Sigmoid colon (tissue), 7 donors: ENCODE measurements around the gene RAPGEF2. TPM values are rescaled to one million over a fixed set of nuclear protein-coding genes. Genes with fewer than 3 reads are reported as not detected.
A peak's percentile ranks its signal among the peaks of the same experiment; 100 is the strongest.

Source experiments
- DNase-seq: peaks from one replicate; pipeline ENCODE4 v3.0.0-alpha.2; 2019
- H3K27ac ChIP-seq, 4 donors: fragments of 200-600 bp; sonication (generic); one replicate each; pipeline ENCODE4 v1.5.1; 2016 to 2019; ENCODE audit warnings: mild to moderate bottlenecking in 1 of 4
- H3K27me3 ChIP-seq, 3 donors: fragments of 200-600 bp; sonication (generic); one replicate each; pipeline ENCODE4 v1.5.1; 2019; ENCODE audit warnings: mild to moderate bottlenecking in 1 of 3
- H3K36me3 ChIP-seq, 4 donors: fragments of 200-600 bp; sonication (generic); one replicate each; pipeline ENCODE4 v1.5.1; 2016 to 2019
- H3K4me1 ChIP-seq, 4 donors: fragments of 200-600 bp; sonication (generic); one replicate each; pipeline ENCODE4 v1.5.1; 2017 to 2019
- H3K4me3 ChIP-seq, 4 donors: fragments of 200-600 bp; sonication (generic); one replicate each; pipeline ENCODE4 v1.5.1; 2017 to 2019; ENCODE audit warnings: mild to moderate bottlenecking in 2 of 4, moderate library complexity in 1 of 4
- H3K9me3 ChIP-seq, 4 donors: fragments of 200-600 bp in 3 of 4; sonication (generic) in 3 of 4; one replicate each; pipeline versions ENCODE4 v1.5.1 to v1.6.1; 2013 to 2019
- EP300 ChIP-seq, 4 donors: sonication (generic); formaldehyde crosslinking; IDR thresholded peaks; one replicate each; pipeline ENCODE4 v1.6.1; 2017; ENCODE audit warnings: antibody characterized with exemption in 4 of 4
- POLR2A ChIP-seq, 2 donors: fragments of 450-650 bp; IDR thresholded peaks; one replicate each; pipeline ENCODE4 v1.6.1; 2016; ENCODE audit warnings: antibody characterized with exemption in 2 of 2, mild to moderate bottlenecking in 2 of 2, moderate library complexity in 2 of 2
- POLR2AphosphoS5 ChIP-seq, 4 donors: sonication (generic); formaldehyde crosslinking; IDR thresholded peaks; one replicate each; pipeline ENCODE4 v1.6.1; 2017; ENCODE audit warnings: antibody characterized with exemption in 4 of 4
- WGBS, 2 donors: extraction: QIAGEN DNeasy Blood & Tissue Kit; methylation state at CpG; one replicate each; pipeline ENCODE4 v1.1.7; 2013; 5-methylcytosine and 5-hydroxymethylcytosine counted together
- intact Hi-C: fragments of 100-400 bp; cut with DNase I; formaldehyde crosslinking; loops from one replicate; pipeline ENCODE4 v1.15.1; 2023
- polyA plus RNA-seq, 3 donors: library from polyadenylated mRNA; stranded (reverse); fragments of 200-250 nt; gene quantifications; one replicate each; pipeline ENCODE4 v1.2.3, GENCODE V29; 2013
- total RNA-seq, 4 donors: library from RNA; depleted of rRNA; stranded (reverse); fragments of >200 nt; gene quantifications; one replicate each; pipeline ENCODE4 v1.1.0, GENCODE V29; 2016
- TF ChIP-seq, protein P1 (sequence below), 4 experiments: fragments of 450-650 bp in 3 of 4; fragments of 200-600 bp in 1 of 4; IDR thresholded peaks; one replicate each; pipeline ENCODE4 v1.5.1; 2016 to 2019; ENCODE audit warnings: antibody characterized with exemption in 4 of 4, mild to moderate bottlenecking in 3 of 4, moderate library complexity in 2 of 4
- donor health status: healthy with polysubstance abuse.
- donor health status: Bipolar disorder and iron deficiency.
- donor health status: healthy.

The RAPGEF2 gene
- total and polyA plus RNA-seq, 7 donors, result 7.8 to 63.1 (median 34.2) TPM

DNA sequence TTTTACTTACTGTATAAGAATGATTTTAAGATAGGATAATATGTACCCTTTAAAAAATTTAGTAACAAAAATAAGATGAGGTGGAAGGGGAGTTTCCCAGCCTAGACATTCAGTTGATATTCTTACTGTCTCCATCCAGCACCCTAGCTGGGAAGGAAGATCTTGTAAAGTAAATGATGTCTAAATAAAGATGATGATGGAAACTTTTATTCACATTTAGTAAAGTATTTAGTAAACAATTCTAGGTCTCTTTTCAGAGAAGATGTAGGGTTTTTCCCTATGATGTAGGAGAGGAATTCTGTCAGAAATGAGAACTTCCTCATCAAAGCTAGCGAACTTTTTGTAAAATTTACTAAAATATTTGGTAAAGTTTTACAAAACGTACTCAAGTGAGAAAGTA, 136.8 kb downstream of the RAPGEF2 start:
- no peak for DNase-seq
- H3K4me1 ChIP-seq, result peaks cover 0 to 45% (median 15%) of the 10 kb centered on the region in 4 donors
- 78 to 90% methylated on average over 2 of the region's 2 CpGs for WGBS, 2 donors
- H3K27me3 ChIP-seq, result no peaks in the 10 kb centered on the region
- peak overlapping the region in 3 of 4 donors; percentile 29 to 46 (median 43) for H3K27ac ChIP-seq
- H3K9me3 ChIP-seq, result no peaks in the 10 kb centered on the region
- intact Hi-C loops, result no loop called here
- TF ChIP-seq, protein P1, sequence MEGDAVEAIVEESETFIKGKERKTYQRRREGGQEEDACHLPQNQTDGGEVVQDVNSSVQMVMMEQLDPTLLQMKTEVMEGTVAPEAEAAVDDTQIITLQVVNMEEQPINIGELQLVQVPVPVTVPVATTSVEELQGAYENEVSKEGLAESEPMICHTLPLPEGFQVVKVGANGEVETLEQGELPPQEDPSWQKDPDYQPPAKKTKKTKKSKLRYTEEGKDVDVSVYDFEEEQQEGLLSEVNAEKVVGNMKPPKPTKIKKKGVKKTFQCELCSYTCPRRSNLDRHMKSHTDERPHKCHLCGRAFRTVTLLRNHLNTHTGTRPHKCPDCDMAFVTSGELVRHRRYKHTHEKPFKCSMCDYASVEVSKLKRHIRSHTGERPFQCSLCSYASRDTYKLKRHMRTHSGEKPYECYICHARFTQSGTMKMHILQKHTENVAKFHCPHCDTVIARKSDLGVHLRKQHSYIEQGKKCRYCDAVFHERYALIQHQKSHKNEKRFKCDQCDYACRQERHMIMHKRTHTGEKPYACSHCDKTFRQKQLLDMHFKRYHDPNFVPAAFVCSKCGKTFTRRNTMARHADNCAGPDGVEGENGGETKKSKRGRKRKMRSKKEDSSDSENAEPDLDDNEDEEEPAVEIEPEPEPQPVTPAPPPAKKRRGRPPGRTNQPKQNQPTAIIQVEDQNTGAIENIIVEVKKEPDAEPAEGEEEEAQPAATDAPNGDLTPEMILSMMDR (IDR thresholded peaks at IDR 0.05), result no peak
- TF ChIP-seq EP300 (IDR thresholded peaks at IDR 0.05) (no peak), POLR2A (IDR thresholded peaks at IDR 0.05) (no peak), POLR2AphosphoS5 (IDR thresholded peaks at IDR 0.05) (no peak)
- H3K36me3 ChIP-seq, result no peaks in the 10 kb centered on the region
- no peak overlapping the region for H3K4me3 ChIP-seq

DNA sequence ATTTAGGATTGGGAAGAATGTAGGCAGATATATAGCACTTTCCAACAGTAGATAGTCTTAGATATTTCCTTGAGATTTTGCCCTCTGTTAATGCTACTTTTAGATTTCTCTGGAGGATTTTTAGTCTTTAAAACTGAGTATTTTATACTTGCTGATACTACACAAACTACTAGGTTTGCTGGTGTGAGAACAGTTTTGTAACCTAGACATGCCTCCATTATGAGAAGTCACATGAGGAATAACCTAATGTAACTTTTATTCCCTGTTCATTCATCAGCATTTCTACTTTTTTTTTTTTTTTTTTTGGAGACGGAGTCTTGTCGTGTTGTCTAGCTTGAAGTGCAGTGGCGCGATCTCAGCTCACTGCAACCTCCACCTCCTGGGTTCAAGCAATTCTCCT, 137.2 kb downstream of the RAPGEF2 start:
- H3K27me3 ChIP-seq, result no peaks in the 10 kb centered on the region
- peak; percentile 27 for DNase-seq
- no peak overlapping the region for H3K4me3 ChIP-seq
- TF ChIP-seq, protein P1 (IDR thresholded peaks at IDR 0.05), result no peak
- TF ChIP-seq POLR2A (IDR thresholded peaks at IDR 0.05) (no peak), POLR2AphosphoS5 (IDR thresholded peaks at IDR 0.05) (no peak), EP300 (IDR thresholded peaks at IDR 0.05) (no peak)
- no peaks in the 10 kb centered on the region for H3K36me3 ChIP-seq
- peak overlapping the region in 3 of 4 donors; percentile 29 to 46 (median 43) for H3K27ac ChIP-seq
- H3K9me3 ChIP-seq, result no peaks in the 10 kb centered on the region
- intact Hi-C loops, result no loop called here
- 88 to 95% methylated on average over 4 of the region's 4 CpGs for WGBS, 2 donors
- peaks cover 0 to 45% (median 12%) of the 10 kb centered on the region in 4 donors for H3K4me1 ChIP-seq

DNA sequence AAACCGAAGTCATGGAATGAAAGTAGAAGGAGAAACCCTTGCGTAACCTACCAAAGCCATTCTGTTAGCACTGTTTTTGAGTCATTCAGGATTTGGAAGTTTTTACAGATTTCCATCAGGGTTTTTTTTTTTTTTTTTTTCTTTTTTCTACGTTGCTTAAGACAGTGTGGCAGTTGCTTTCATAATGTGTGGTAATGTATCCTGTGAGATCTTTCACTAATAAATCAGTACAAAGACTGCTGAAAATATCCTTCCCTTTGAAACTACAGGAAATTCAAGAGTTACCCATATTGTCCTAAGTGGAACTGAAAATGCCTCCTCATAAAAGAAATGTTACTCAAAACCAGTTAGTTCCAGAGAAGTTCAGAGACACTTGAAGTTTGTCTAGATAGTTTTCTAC, 137.8 kb downstream of the RAPGEF2 start:
- Histone ChIP-seq H3K4me1 (peaks cover 0 to 40% (median 10%) of the 10 kb centered on the region in 4 donors), H3K36me3 (no peaks in the 10 kb centered on the region), H3K27ac (peak overlapping the region in 3 of 4 donors; percentile 29 to 46 (median 43)), H3K27me3 (no peaks in the 10 kb centered on the region), H3K9me3 (no peaks in the 10 kb centered on the region), H3K4me3 (no peak overlapping the region)
- no peak for DNase-seq
- WGBS, 2 donors, result 71 to 90% methylated on average over 3 of the region's 3 CpGs
- intact Hi-C loops, result no loop called here
- TF ChIP-seq EP300 (IDR thresholded peaks at IDR 0.05) (no peak), POLR2A (IDR thresholded peaks at IDR 0.05) (no peak), POLR2AphosphoS5 (IDR thresholded peaks at IDR 0.05) (no peak)
- TF ChIP-seq, protein P1 (IDR thresholded peaks at IDR 0.05), result no peak

DNA sequence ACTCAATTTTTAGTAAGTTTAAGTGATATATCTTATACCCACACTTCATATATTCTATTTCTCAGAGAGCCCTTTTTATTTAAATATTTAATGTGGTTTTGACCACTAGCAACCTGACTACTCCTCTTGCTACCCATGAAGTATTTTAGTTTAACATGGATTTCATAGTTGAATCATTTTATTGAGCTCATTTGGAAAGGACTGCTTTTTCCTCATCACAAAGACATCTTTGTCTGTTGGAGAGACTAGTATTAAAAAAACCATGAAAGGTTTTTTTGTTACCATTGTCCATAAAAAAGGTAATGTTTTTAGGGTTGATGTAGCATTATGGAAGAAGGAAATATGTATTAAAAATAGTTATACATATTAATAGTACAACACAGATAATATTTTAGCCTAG, 139.5 kb downstream of the RAPGEF2 start:
- Histone ChIP-seq H3K27ac (no peak overlapping the region), H3K36me3 (no peaks in the 10 kb centered on the region), H3K9me3 (no peaks in the 10 kb centered on the region), H3K4me1 (peaks cover 0 to 30% (median 10%) of the 10 kb centered on the region in 4 donors), H3K27me3 (no peaks in the 10 kb centered on the region), H3K4me3 (no peak overlapping the region)
- intact Hi-C loops, result no loop called here
- TF ChIP-seq, protein P1 (IDR thresholded peaks at IDR 0.05), result no peak
- TF ChIP-seq EP300 (IDR thresholded peaks at IDR 0.05) (no peak), POLR2AphosphoS5 (IDR thresholded peaks at IDR 0.05) (no peak), POLR2A (IDR thresholded peaks at IDR 0.05) (no peak)
- no peak for DNase-seq
